Progenitor cell of endocrine pancreas (in vitro differentiated cells): ENCODE results near the gene ADM2. TPM values are rescaled to one million over a fixed set of nuclear protein-coding genes. Genes with fewer than 3 reads are reported as not detected.
A peak's percentile ranks its signal among the peaks of the same experiment; 100 is the strongest.

Experiments
- DNase-seq: peaks from one replicate; pipeline ENCODE4 v3.0.0; 2021; ENCODE audit warnings: low spot score; ENCODE audit not compliant: unreplicated experiment
- H3K27ac Mint-ChIP-seq: 2 replicates; pipeline ENCODE4 v1.8.0; 2021; ENCODE audit warnings: mild to moderate bottlenecking, moderate library complexity, mixed read lengths
- H3K27me3 Mint-ChIP-seq: 2 replicates; pipeline ENCODE4 v1.8.0; 2021; ENCODE audit warnings: mixed read lengths
- H3K36me3 Mint-ChIP-seq: 2 replicates; pipeline ENCODE4 v1.8.0; 2022; ENCODE audit warnings: mixed read lengths; ENCODE audit not compliant: insufficient read depth
- H3K4me1 Mint-ChIP-seq: 2 replicates; pipeline ENCODE4 v1.8.0; 2021; ENCODE audit warnings: low read depth, mixed read lengths
- H3K4me3 Mint-ChIP-seq: 2 replicates; pipeline ENCODE4 v1.8.0; 2021; ENCODE audit warnings: low read depth, mild to moderate bottlenecking, moderate library complexity, mixed read lengths
- H3K9me3 Mint-ChIP-seq: 2 replicates; pipeline ENCODE4 v1.8.0; 2021; ENCODE audit warnings: low read depth, mixed read lengths
- total RNA-seq: library from RNA; stranded (reverse); gene quantifications from 2 replicates; pipeline ENCODE4 v1.2.1, GENCODE V29; 2021
- TF ChIP-seq, protein P1 (sequence below): fragments of 200-600 bp; sonication (generic); IDR thresholded peaks from one replicate; pipeline ENCODE4 v1.5.0; 2021; ENCODE audit warnings: antibody characterized with exemption, mild to moderate bottlenecking; ENCODE audit not compliant: unreplicated experiment

The ADM2 gene
- total RNA-seq, 1 donor from 2014 or later, result 2.9 TPM

DNA sequence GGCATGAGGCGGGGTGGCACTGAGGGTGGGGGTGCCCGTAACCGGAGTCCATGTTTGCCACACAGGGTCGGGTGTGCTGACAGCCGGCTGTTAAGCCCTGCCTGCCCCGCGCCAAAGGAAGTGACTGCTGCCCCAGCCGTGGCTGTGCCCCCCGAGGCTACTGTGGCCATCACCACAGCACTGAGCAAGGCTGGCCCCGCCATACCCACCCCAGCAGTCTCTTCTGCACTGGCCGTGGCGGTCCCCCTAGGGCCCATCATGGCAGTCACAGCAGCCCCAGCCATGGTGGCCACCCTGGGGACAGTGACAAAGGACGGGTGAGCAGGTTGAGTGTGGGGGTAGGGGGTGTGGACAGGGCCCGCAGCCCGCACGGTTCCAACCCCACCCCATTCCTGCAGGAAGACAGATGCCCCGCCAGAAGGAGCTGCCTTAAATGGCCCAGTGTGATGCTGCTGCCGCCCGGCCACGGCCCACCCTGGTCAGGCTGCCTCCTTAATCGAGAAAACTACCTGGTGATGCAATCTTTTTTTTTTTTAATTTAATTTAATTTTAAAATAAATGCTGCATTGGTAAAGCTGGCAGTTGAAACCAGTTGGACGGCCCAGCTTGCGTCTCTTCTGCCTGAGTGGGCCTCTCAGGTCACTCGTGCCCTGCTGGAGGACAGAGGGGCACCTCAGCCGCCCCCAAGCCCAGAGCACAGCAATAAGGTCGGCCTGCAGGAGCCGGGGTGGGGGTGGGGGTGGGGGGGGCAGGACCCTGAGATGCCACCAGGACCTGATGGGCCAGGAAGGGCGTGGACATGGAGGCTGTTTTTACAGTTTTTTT lies 37.3 kb upstream of the ADM2 start:
- no peaks in the 10 kb centered on the region for H3K9me3 Mint-ChIP-seq
- H3K4me3 Mint-ChIP-seq, result no peak overlapping the region
- no peaks in the 10 kb centered on the region for H3K4me1 Mint-ChIP-seq
- no peaks in the 10 kb centered on the region for H3K27me3 Mint-ChIP-seq
- TF ChIP-seq, protein P1, sequence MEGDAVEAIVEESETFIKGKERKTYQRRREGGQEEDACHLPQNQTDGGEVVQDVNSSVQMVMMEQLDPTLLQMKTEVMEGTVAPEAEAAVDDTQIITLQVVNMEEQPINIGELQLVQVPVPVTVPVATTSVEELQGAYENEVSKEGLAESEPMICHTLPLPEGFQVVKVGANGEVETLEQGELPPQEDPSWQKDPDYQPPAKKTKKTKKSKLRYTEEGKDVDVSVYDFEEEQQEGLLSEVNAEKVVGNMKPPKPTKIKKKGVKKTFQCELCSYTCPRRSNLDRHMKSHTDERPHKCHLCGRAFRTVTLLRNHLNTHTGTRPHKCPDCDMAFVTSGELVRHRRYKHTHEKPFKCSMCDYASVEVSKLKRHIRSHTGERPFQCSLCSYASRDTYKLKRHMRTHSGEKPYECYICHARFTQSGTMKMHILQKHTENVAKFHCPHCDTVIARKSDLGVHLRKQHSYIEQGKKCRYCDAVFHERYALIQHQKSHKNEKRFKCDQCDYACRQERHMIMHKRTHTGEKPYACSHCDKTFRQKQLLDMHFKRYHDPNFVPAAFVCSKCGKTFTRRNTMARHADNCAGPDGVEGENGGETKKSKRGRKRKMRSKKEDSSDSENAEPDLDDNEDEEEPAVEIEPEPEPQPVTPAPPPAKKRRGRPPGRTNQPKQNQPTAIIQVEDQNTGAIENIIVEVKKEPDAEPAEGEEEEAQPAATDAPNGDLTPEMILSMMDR, result no peak
- H3K36me3 Mint-ChIP-seq, result peaks cover 7% of the 10 kb centered on the region
- DNase-seq, result no peak
- no peak overlapping the region for H3K27ac Mint-ChIP-seq

DNA sequence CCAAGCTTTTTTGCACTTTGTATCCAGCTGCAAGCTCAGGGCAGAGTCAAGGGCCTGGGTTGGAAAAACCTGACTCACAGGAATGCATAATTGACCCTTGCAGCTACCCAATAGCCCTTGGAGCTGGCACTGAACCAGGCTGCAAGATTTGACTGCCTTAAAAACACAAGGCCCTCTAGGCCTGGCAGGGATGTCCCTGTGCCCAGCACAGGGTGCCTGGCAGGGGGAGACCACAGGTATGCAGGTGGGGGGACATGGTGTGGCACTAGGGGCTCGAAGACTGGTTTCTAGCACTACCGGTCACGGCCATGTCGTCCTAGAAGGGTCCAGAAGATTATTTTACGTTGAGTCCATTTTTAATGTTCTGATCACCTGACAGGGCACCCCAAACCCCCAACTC lies 36.7 kb upstream of the ADM2 start:
- TF ChIP-seq, protein P1, result no peak
- H3K27me3 Mint-ChIP-seq, result no peaks in the 10 kb centered on the region
- no peak overlapping the region for H3K4me3 Mint-ChIP-seq
- H3K27ac Mint-ChIP-seq, result peak overlapping the region; percentile 41
- H3K36me3 Mint-ChIP-seq, result peaks cover 10% of the 10 kb centered on the region
- no peaks in the 10 kb centered on the region for H3K9me3 Mint-ChIP-seq
- no peaks in the 10 kb centered on the region for H3K4me1 Mint-ChIP-seq
- DNase-seq, result no peak

DNA sequence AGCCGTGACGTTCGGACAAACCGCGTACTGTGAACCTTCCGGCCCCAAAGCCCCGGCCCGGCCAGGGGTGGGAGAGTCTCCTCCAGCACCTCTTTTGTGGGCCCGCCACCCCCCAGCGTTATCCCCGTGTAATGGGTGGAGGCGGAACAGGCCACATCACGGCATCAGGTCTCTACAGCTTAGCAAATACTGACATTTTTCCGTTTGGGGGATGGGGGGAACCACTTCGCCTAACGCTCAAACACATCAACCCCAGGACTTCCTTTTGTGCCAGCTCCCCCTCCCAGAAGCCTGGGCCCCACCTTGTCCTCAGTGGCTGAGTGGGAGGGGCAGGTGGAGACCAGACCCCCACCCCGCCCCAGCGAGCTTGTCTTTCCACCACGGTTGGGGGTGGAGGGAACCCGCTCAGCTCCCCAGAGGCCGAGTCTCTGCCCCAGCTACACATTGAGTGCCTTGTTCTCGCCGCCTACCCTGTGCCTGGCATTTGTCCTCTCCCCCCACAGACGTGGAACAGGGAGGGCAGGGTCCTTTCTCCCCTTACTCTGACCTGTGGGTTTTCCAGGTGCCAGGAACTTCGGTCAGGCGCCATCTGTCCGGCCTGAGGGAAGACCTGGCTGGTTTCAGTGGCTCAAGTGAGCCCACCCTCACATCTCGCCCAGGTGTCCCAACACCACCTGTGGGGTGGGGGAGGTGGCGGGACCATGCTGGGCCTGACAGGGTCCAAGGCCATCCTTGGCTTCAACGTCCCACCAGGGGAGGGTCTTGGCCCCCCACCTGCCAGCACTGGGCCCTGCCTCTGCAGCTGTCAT lies 36.1 kb upstream of the ADM2 start:
- Mint-ChIP-seq H3K4me1 (no peaks in the 10 kb centered on the region), H3K36me3 (peaks cover 13% of the 10 kb centered on the region), H3K27ac (peak overlapping the region; percentile 41), H3K4me3 (no peak overlapping the region), H3K27me3 (no peaks in the 10 kb centered on the region), H3K9me3 (no peaks in the 10 kb centered on the region)
- TF ChIP-seq, protein P1, result no peak
- DNase-seq, result no peak

DNA sequence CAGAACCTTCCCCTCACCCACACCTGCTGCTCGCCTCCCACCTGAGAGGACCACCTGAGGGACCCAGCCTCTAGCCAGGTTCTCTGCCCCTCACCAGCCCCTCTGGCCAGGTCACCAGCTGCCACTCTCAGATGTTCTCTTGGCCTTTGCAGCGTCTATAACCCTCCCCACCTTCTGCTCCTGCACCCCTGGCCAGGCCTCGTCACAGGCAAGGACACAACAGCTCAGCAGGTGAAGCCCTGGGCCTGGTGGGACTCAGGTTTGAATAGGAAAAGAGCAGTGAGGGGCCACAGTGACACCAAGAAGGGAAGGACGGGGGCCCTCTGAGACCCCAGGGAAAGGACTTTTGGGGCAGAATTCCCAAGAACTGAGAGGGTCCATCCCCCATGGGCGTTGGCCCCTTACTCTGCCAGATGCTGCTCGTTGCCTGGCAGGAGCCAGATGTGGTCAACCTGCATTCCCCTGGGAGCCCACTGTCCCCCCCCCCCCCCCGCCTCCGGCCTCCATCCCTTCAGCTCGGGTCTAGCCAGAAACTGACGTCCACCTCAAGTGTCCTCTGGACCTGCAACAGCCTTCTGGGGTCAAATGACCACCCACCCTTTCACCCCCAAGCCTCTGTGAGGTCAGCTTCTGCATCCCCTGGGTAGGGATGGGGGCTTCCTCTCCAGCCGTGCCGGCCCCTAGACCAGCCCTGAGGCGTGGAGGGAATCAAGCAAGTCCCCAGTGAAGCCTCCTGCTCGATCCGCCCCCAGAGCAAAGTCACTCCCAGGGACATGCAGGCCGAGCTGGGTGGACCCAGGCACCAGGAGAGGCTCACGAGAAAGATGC lies 35.2 kb upstream of the ADM2 start:
- no peak for DNase-seq
- TF ChIP-seq, protein P1, result no peak
- H3K36me3 Mint-ChIP-seq, result peaks cover 16% of the 10 kb centered on the region
- no peaks in the 10 kb centered on the region for H3K9me3 Mint-ChIP-seq
- H3K4me1 Mint-ChIP-seq, result no peaks in the 10 kb centered on the region
- H3K4me3 Mint-ChIP-seq, result no peak overlapping the region
- H3K27me3 Mint-ChIP-seq, result no peaks in the 10 kb centered on the region
- peak overlapping the region; percentile 56 for H3K27ac Mint-ChIP-seq
